HG02588 (cell line): Measurements from ENCODE around the gene CENPK.
"Not testable (repeated sequence)": the region's sequence is repeated elsewhere in the genome, so short reads cannot be mapped to it uniquely, and the experiment has no call there.

Experiments
- ATAC-seq: cut with Tn5 transposase; IDR thresholded peaks from one replicate; pipeline ENCODE4 v1.9.1; 2021; ENCODE audit warnings: mild to moderate bottlenecking, moderate library complexity; ENCODE audit not compliant: unreplicated experiment

CENPK gene, protein sequence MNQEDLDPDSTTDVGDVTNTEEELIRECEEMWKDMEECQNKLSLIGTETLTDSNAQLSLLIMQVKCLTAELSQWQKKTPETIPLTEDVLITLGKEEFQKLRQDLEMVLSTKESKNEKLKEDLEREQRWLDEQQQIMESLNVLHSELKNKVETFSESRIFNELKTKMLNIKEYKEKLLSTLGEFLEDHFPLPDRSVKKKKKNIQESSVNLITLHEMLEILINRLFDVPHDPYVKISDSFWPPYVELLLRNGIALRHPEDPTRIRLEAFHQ

DNA sequence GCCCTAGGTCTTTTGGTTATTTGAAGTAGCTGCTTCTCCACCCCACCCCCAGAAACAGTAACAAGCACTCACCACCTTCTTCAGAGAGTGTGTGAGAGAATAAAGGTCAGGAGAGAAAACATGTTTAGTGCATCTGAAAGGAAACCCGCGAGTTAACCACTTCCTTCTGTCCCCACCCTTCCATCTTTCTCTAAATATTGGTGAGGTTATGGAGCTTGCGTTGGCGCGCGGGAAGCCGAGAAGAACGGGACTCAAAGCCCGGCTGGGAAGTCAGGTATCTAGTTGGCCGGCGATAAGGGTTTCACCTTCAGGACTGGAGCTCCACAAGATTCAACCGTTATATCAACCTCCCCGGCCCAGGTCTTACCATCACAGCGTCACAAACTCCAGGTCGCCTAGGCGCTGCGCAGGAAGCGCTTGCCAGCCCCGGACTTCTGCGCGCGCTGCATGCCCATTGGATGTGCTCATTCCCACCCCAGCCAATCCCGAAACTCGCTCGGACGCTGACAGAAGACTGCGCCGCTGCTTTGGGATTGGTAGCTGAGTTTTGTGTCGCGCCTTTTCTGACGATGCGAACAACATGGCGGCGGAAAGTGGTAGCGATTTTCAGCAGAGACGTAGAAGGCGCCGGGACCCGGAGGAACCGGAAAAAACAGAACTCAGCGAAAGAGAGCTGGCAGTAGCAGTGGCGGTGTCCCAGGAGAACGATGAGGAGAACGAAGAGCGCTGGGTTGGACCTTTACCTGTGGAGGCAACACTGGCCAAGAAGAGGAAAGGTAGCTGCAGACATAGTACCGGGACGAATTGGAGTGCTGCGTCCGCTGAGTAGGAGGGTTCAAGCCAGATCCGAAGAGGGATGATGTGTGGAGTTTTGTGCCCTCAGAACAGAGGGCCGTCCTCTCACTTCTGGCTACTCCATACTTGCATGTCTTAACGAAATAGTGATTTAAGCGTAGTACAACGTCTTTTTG is at the start of gene CENPK, which contains the start of gene PPWD1:
Gene CENPK (minus strand): TSS at position 438 of the 971 bp plus-strand sequence. CDS start 8,261 bp downstream, outside the sequence.
Gene PPWD1 (plus strand): TSS at position 566 of the 971 bp plus-strand sequence. CDS start 15 bp downstream, at position 581.
- peak; percentile 100 for ATAC-seq

DNA sequence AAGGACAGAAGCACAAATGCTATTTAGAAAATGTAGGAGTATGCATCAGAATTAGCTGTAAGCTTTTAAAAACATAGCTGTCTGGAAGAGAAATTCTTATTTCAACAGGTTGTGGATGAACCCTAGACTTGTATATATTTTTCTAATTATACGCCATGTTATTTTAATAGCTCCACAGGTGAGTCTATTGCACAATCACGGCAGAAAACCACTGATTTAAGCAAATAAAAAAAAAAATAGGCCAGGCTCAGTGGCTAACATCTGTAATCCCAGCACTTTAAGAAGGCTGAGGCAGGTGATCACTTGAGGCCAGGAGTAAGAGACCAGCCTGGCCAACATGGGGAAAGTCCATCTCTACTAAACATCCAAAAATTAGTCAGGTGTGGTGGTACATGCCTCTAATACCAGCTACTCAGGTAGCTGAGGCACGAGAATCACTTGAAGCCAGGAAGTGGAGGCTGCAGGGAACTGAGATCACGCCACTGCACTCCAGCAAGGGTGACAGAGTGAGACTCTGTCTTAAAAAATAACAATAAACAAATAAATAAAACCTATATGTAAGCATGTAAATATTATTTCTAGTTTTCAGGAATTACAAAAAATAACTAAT is 49.4 kb upstream of the CENPK start:
- no peak for ATAC-seq

DNA sequence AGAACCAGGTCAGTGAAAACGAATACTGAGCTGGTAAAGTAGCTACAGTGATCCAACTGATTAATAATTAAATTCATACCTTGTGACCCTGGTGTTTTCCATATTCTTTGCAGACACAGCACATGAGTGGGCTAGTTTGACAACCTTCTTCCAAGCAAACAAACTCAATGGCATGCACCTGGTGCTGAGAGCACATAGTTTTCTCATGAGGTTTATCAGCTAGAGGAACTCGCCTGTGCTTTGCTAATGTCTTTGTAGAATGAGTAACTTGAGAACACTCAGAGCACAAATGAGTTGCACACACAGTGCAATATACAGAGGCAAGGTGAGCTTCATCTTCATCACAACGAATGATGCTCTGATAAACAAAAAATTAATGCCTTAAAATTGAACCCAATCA is 48.6 kb upstream of the CENPK start:
- no peak for ATAC-seq

DNA sequence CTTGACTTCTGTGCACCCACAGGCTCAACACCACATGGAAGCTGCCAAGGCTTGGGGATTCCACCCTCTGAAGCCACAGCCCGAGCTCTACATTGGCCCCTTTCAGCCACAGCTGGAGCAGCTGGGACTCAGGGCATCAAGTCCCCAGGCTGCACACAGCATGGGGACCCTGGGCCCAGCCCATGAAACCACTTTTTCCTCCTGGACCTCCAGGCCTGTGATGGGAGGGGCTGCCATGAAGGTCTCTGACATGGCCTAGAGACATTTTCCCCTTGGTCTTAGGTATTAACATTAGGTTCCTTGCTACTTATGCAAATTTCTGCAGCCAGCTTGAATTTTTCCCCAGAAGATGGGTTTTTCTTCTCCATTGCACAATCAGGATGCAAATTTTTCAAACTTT is 38.8 kb upstream of the CENPK start:
- not testable (repeated sequence) for ATAC-seq

DNA sequence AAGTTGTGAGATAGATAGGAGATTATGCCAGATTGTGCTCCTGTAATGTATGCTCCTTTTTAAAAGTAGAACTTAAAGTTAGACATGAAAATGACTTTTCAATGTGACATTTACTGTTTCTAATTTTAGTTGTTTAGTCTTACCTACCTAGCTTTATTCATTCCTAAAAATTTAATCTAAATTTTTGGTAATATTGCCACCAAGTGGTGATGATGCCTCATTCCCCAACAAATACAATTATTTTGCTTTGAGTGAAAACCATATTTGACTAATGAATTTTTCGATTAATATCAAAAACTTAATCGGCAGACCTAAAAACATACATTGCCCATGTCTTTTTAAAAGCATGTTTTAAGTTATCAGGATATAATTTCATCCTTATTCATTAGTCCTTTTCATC is 25.7 kb upstream of the CENPK start:
- no peak for ATAC-seq

DNA sequence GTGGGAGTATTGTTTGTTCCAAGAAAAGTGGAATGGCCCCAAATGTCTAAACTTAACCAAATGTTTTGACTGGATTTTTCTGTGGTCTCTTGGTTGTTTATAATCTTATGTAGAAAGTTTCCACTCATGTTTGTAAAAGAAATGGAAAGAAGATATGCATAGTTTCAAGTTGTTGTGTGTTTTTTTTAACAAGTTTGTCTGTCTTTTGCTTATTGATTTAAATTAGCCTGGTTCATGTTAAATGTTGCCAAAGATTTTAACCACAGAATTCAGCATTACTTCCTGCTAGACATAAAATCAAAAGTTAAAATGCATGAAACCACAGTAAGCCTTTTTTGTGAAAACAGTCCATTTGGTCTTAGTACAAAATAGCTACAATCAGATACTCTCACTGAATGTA is 14.2 kb upstream of the CENPK start:
- no peak for ATAC-seq

DNA sequence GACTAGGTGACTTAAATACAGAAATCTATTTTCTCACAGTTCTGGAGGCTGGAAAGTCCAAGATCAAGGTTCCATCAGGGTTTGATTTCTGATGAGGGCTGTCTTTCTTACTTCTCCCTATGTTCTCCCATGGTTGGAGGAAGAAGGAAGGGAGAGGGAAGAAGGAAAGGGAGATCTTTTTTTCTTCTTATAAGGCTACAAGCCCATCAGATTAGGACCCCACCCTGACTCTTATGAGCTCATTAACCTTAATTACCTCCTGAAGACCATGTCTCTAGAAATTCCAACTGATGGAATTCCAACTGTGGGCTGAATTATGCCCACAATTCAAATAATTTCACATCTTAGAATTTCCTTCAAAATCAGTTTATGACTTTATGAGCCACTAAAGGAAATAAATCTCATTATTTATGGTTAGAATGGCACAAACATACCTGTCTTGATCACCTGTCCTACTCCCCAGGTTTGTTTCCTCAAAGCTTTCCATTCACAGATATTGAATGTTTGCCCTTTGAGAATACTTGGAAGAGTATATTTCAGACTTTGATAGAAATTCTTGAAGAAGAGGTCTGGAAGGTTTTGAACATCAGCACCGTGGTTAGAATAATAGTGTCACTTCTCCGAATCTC is 7.7 kb upstream of the CENPK start:
- no peak for ATAC-seq

DNA sequence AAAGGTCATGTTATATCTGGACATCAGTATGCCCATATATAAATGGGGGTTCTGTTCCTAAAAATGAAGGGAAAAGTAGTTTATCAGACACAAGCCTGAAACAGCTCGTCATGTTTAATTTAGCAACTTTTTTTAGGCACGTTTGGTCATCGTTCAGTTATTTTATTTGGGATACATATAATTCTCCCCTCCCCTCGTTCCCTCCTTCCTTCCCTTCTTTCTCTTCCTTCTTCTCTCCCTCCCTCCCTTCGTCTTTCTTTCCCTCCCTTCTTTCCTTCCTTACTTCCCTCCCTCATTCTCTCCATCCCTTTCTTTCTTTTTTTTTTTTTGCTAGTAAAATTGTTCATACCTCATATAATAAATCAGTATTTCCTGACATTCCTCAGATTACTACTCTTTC is 3.5 kb upstream of the CENPK start:
- no peak for ATAC-seq

DNA sequence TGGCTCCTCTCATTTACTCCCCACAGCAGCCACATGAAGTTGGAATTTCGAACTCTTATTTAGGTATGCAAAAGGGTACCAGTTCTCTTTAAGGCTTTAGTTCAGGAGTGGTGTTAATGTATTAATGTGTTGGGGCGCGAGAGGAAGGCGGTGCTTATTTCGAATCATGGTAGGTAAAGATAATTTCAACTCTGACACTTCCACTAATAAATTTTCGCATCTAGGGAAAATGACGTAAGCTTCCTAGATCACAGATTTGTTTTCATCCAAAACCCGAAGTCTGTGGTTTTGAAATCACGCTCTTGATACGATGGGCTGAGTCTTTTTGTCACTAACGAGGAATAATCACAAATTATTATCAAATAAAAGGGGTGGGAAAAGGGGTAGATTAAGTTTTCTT is 809 bp upstream of the CENPK start:
- ATAC-seq = no peak

DNA sequence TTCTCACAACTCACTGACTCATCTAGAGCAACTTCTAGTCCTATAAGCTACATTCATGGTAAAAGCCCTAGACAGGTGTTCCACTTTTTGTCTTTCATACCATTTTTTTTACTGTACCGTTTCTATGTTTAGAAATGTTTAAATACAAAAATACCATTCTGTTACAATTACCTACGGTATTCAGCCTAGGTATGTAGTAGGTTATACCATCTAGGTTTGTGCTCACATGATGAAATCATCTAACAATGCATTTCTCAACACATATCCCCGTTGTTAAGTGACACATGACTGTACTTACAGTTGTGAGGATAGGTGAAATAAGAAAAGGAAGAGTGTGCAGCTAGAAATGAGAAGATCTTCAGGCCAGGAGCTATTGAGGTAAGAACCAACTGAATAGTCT is 6.2 kb downstream of the CENPK start:
- ATAC-seq = no peak

DNA sequence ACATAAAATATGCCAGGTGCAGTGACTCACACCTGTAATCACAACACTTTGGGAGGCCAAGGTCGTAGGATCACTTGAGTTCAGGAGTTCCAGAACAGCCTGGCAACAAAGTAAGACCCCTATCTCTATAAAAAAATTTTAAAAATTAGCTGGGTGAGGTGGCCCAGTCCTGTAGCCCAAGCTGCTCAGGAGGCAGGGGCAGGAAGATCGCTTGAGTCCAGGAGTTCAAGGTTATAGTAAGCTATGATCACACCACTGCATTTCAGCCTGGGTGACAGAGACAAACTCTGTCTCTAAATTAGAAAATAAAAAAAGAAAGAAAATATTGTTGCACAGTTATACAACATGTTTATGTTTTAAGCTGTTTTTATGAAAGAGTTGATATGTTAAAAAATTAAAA is 6.8 kb downstream of the CENPK start:
- no peak for ATAC-seq

DNA sequence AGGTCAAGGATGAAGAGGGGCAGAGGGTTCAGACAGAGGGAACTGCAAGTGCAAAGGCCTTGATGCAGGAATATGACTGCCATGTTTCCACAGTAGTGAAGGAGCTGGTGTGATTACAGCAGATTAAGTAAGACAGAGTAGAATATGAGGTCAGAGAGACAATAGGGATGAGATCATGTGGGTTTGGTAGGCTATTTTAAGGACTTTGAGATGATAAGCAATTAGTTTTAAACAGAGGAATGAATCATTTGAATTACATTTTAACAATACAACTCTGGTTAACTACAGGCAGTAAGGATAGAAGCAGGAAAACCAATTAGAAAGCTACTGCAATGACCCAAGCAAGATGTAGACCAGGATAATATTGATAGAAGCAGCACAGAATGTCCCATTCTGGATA is 7.7 kb downstream of the CENPK start:
- no peak for ATAC-seq

DNA sequence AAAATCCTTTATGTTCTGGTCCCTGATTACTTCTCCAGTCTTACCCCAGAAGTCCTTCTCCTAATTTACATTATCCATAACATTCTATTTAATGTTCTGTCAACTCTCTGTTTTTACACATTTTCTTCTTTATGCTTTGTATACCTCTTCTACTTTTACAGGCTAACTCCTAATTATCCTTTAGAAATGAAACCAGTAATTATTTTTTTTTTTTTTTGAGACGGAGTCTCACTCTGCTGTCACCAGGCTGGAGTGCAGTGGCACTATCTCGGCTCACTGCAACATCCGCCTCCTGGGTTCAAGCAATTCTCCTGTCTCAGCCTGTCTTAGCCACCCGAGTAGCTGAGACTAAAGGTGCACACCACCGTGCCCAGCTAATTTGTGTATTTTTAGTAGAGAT is 9.0 kb downstream of the CENPK start:
- no peak for ATAC-seq

DNA sequence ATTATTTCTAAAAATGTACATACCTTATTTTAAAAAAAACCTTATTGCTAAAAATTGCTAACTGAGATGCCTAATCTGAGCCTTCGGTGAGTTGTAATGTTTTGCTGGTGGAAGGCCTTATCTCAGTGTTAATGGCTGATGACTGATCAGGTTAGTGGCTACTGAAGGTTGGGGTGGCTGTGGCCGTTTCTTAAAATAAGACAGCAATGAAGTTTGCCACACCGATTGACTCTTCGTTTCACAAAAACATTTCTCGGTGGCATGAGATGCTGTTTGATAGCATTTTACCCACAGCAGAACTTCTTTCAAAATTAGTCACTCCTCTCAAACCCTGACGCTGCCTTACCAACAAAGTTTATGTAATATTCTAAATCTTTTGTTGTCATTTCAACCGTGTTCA is 14.7 kb downstream of the CENPK start:
- no peak for ATAC-seq

DNA sequence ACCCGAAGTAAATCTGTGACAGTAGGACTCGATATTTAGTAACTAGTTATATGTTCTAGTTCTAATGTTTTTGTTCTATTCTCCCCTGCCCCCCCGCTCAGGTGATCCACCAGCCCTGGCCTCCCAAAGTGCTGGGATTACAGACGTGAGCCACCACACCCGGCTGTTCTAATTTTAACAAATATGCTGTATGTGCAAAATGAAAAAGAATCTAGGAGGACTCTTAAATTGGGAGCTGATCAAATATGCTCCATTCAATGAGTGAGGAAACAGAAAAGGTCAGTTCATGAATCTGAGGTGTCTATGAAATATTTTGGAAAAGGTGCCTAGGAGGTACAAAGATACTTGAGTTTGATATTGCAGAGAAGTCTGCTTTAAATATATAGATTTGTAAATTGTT is 16.8 kb downstream of the CENPK start:
- no peak for ATAC-seq

DNA sequence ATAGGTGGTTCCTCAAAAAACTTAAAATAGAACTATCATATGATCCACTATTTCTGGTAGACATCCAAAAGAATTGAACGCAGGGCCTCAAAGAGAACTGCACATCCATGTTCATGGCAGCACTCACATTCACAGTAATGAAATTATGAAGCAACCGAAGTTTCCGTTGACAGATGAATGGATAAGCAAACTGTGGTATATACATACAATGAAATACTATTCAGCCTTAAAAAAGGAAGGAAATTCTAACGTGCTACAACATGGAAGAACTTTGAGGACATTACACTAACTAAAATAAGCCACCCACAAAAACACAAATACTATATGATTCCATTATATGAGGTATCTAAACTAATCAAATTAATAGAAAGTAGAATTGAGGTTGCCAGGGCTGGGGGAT is 18.5 kb downstream of the CENPK start:
- ATAC-seq = no peak

DNA sequence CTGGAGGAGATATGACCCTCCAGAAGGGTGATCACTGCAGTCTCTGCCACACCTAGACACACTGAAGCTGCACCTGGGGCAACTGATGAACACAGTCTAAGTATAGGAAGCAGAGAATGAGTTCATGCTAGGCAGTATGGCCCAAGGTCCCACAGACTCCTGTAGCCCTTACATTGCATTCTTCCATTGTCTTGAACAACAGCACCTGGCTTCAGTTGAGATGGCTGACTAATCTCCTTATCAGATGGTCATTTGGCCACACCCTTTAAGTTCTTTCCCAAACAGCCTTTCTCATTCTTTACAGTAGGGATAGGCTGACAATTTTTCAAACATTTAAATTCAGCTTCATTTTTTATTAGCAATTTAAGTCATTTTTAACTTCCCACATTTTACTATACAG is 23.1 kb downstream of the CENPK start:
- no peak for ATAC-seq

DNA sequence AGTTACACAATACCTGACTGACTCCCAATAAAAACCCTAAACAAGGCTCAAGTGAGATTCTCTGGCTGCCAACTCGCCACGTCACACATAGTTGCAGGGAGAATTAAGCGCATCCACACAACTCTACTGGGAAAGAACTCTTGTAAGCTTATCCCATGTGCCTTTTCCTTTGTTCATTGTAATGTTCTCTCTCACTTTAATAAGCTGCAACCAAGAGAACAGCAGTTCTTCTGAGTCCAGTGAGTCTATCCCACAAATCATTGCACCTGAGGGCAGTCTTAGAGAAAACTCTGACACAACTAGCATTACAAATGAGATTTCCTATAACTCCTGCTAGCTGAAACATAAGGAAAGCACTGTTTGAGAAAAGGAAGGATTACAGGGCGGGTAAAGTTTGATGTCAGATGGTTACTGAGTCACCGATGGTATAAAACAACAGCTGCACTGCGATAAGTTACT is 27.4 kb downstream of the CENPK start:
- ATAC-seq = no peak

DNA sequence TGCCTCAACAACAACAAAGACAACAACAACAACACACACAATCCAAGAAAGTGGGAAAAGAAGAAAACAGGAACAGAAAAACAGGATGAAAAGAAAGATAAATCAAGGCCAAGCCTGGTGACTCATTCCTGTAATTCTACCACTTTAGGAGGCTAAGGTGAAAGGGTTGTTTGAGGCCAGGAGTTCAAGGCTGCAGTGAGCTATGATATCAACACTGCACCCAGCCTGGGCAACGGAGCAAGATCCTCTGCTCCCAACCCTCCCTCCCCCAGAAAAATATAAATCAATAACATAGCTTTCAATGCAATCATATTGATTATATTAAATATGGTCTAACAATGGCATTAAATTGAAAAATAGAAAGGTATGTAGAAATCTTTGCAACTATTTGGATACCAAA is 32.1 kb downstream of the CENPK start:
- ATAC-seq = no peak

DNA sequence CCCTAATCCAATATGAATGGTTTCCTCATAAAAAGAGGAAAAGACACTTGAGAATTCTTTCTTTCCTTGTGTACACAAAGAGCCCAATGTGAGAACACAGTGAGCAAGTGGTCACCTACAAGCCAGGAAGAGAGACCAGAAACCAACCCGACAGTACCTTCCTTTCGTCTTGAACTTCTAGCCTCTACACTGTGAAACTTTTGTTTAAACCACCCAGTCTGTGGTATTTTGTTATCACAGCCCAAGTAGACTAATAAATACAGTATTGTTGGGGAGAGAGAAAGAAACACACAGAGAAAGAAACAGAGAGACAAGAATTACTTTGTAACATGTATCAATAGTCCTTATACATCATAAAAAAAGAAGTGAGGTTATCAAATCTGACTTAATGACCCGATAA is 37.2 kb downstream of the CENPK start:
- ATAC-seq = no peak
